ENCODE results near the gene WDR75.
A peak's percentile ranks its signal among the peaks of the same experiment; 100 is the strongest.

WDR75 gene

DNA sequence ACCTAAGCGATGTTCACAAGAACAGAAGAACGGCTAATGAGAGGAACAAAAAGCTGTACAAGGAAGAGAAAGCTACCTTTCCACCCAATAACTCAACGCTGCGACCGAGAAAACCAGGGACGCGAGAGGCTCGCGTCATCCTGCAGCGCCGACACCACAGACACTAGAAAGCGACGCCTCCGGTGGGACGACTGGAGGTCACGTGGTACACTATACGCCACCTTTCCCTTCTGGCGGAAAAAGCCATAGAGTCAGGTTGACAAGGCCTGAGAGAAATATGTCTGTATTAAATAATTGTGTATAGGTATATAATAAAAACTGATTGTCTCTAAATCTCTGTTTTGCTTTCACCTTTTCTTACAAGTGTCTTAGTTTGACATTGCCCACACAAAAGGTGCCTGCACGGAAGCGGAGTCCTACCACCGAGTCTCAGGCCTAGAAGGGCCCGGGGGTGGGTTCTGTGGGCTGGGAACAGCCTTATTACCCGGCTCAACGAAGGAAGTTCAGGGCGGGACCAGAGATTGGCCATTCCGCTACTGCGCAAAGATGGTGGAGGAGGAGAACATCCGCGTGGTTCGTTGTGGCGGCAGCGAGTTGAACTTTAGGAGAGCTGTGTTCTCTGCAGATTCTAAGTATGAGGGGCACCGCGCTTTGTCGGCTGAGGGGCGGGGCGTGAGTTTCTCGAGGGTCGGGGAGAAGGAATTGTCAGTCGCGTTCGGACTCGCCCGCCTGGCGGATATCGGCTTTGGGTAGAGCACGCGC is at the start of gene WDR75:
WDR75 (plus strand) TSS at position 528 of the 762 bp plus-strand sequence; CDS start at position 547, 19 bp downstream.
- TF ChIP-seq, protein P1, sequence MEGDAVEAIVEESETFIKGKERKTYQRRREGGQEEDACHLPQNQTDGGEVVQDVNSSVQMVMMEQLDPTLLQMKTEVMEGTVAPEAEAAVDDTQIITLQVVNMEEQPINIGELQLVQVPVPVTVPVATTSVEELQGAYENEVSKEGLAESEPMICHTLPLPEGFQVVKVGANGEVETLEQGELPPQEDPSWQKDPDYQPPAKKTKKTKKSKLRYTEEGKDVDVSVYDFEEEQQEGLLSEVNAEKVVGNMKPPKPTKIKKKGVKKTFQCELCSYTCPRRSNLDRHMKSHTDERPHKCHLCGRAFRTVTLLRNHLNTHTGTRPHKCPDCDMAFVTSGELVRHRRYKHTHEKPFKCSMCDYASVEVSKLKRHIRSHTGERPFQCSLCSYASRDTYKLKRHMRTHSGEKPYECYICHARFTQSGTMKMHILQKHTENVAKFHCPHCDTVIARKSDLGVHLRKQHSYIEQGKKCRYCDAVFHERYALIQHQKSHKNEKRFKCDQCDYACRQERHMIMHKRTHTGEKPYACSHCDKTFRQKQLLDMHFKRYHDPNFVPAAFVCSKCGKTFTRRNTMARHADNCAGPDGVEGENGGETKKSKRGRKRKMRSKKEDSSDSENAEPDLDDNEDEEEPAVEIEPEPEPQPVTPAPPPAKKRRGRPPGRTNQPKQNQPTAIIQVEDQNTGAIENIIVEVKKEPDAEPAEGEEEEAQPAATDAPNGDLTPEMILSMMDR (IDR thresholded peaks at IDR 0.05; ENCODE audit: control insufficient read depth, extremely low read depth, insufficient read depth), result no peak
- peak within 1 kb of the TSS; percentile 87 for H3K4me3 ChIP-seq (ENCODE audit: low read depth, low read length)
- peak; percentile 80 for DNase-seq (ENCODE audit: low read depth)

GRCh38 chr2:189393440-189394111 is 47.7 kb upstream of the WDR75 start:
- DNase-seq (ENCODE audit: low read depth), result no peak

DNA sequence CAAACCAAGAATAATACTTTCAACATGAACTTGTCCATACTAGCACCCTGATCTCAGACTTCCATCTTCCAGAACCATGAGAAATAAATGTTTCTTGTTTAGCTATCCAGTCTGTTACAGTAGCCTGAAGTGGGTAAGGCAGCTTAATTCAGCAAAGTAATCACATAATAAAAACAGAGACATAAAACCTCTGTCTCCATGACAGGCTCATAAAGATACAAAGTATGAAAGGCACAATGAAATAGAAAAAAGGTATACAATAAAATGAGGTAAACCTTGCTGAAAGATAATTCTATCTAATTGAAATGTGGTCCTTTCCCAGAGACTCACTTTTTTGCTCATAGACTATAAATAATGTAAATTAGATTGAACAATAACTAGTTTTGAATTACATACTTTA is 46.7 kb upstream of the WDR75 start:
- TF ChIP-seq, protein P1 (IDR thresholded peaks at IDR 0.05; ENCODE audit: control insufficient read depth, extremely low read depth, insufficient read depth), result no peak
- DNase-seq (ENCODE audit: low read depth), result no peak
- H3K4me3 ChIP-seq (ENCODE audit: low read depth, low read length), result no peak overlapping the region

More at GRCh38 chr2:189393440-189394111, 47.7 kb upstream of the WDR75 start:
- no peak overlapping the region for H3K4me3 ChIP-seq (ENCODE audit: low read depth, low read length)
- TF ChIP-seq, protein P1 (IDR thresholded peaks at IDR 0.05; ENCODE audit: control insufficient read depth, extremely low read depth, insufficient read depth), result no peak

GRCh38 chr2:189402932-189403331 is 38.3 kb upstream of the WDR75 start:
- TF ChIP-seq, protein P1 (IDR thresholded peaks at IDR 0.05; ENCODE audit: control insufficient read depth, extremely low read depth, insufficient read depth), result no peak
- H3K4me3 ChIP-seq (ENCODE audit: low read depth, low read length), result no peak overlapping the region
- DNase-seq (ENCODE audit: low read depth), result no peak

DNA sequence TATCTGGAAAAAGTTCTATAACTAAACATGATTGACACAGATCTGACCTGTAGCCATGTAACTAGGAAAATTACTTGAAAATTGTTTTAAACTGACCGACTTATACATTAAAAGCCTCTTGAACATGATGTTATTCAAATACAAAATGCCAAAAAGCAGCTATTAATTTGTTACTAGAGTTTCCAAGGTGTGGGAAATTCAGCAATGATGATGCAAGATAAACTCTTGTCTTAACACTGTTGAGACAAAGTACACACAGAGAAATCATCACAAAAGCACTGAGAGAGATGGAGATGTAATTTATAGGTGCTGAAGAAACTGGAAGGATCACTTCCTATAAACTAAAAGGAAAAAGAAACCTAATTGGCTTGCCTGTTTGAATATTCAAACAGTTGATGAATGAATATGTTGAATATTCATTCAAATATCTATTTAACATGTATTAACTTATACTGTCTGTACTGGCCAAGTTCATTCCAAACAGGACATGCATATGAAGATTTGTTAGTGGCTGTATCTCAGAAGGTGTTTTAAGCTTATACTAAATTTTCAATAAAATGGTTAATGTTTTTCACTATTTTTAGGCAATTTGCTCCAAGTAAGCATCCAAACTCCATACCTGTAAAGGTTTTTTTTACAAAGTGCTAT is 34.6 kb upstream of the WDR75 start:
- DNase-seq (ENCODE audit: low read depth), result no peak
- H3K4me3 ChIP-seq (ENCODE audit: low read depth, low read length), result no peak overlapping the region
- TF ChIP-seq, protein P1 (IDR thresholded peaks at IDR 0.05; ENCODE audit: control insufficient read depth, extremely low read depth, insufficient read depth), result no peak

GRCh38 chr2:189407281-189408209 is 33.7 kb upstream of the WDR75 start:
- H3K4me3 ChIP-seq (ENCODE audit: low read depth, low read length), result no peak overlapping the region
- DNase-seq (ENCODE audit: low read depth), result no peak
- TF ChIP-seq, protein P1 (IDR thresholded peaks at IDR 0.05; ENCODE audit: control insufficient read depth, extremely low read depth, insufficient read depth), result no peak

Data from LNCaP clone FGC (cell line).